ENCODE data around the gene GABBR2. TPM values are rescaled to one million over a fixed set of nuclear protein-coding genes. Genes with fewer than 3 reads are reported as not detected.

GABBR2 gene
- total and polyA plus RNA-seq, 9 of the 15 experiments (the other 6 are each of a cell fraction or from before 2014, with no cell fraction given): 0.15 to 1.9 (median 0.32) TPM

DNA sequence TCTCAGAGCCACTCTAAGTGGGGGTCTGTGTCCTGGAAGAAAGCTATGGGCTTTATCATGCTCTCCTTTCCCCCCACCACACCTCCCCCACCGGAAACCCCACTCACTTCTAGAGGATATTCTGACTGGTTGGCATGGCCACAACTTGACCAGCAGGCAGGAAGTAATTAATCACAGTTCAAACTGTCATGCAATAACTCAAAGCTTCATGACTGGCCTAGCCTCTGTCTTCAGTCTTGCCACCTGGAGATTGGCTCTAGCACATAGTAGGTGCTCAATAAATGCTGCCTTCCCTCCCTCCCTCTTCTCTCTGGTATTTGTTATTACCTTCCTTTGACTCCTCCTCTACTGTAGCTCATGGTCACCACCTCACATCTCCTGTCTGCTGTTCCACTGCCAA lies 124.7 kb downstream of the GABBR2 start (continued):
- TF ChIP-seq ETV1 (tag; conservative IDR thresholded peaks at IDR 0.05; ENCODE audit: low read depth): peak; percentile 78
- no peak for TF ChIP-seq PTBP1 (IDR thresholded peaks at IDR 0.05; ENCODE audit: low read depth, low read length)
- TF ChIP-seq, protein P1, sequence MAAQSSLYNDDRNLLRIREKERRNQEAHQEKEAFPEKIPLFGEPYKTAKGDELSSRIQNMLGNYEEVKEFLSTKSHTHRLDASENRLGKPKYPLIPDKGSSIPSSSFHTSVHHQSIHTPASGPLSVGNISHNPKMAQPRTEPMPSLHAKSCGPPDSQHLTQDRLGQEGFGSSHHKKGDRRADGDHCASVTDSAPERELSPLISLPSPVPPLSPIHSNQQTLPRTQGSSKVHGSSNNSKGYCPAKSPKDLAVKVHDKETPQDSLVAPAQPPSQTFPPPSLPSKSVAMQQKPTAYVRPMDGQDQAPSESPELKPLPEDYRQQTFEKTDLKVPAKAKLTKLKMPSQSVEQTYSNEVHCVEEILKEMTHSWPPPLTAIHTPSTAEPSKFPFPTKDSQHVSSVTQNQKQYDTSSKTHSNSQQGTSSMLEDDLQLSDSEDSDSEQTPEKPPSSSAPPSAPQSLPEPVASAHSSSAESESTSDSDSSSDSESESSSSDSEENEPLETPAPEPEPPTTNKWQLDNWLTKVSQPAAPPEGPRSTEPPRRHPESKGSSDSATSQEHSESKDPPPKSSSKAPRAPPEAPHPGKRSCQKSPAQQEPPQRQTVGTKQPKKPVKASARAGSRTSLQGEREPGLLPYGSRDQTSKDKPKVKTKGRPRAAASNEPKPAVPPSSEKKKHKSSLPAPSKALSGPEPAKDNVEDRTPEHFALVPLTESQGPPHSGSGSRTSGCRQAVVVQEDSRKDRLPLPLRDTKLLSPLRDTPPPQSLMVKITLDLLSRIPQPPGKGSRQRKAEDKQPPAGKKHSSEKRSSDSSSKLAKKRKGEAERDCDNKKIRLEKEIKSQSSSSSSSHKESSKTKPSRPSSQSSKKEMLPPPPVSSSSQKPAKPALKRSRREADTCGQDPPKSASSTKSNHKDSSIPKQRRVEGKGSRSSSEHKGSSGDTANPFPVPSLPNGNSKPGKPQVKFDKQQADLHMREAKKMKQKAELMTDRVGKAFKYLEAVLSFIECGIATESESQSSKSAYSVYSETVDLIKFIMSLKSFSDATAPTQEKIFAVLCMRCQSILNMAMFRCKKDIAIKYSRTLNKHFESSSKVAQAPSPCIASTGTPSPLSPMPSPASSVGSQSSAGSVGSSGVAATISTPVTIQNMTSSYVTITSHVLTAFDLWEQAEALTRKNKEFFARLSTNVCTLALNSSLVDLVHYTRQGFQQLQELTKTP (IDR thresholded peaks at IDR 0.05; ENCODE audit: low read depth in 1 of 2, partially characterized antibody in 2 of 2): no peak
- TF ChIP-seq, protein P2, sequence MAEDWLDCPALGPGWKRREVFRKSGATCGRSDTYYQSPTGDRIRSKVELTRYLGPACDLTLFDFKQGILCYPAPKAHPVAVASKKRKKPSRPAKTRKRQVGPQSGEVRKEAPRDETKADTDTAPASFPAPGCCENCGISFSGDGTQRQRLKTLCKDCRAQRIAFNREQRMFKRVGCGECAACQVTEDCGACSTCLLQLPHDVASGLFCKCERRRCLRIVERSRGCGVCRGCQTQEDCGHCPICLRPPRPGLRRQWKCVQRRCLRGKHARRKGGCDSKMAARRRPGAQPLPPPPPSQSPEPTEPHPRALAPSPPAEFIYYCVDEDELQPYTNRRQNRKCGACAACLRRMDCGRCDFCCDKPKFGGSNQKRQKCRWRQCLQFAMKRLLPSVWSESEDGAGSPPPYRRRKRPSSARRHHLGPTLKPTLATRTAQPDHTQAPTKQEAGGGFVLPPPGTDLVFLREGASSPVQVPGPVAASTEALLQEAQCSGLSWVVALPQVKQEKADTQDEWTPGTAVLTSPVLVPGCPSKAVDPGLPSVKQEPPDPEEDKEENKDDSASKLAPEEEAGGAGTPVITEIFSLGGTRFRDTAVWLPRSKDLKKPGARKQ (CRISPR knock-in tag; IDR thresholded peaks at IDR 0.05): no peak
- TF ChIP-seq ZNF696 (CRISPR knock-in tag; conservative IDR thresholded peaks at IDR 0.05): no peak
- TF ChIP-seq NCOA6 (IDR thresholded peaks at IDR 0.05): no peak
- TF ChIP-seq TBL1XR1 (IDR thresholded peaks at IDR 0.05; ENCODE audit: low read length in 2 of 2): no peak
- TF ChIP-seq MEIS2 (IDR thresholded peaks at IDR 0.05; ENCODE audit: partially characterized antibody): peak; percentile 96
- peak; percentile 57 for TF ChIP-seq CBFA2T3 (IDR thresholded peaks at IDR 0.05)
- TF ChIP-seq, protein P3, sequence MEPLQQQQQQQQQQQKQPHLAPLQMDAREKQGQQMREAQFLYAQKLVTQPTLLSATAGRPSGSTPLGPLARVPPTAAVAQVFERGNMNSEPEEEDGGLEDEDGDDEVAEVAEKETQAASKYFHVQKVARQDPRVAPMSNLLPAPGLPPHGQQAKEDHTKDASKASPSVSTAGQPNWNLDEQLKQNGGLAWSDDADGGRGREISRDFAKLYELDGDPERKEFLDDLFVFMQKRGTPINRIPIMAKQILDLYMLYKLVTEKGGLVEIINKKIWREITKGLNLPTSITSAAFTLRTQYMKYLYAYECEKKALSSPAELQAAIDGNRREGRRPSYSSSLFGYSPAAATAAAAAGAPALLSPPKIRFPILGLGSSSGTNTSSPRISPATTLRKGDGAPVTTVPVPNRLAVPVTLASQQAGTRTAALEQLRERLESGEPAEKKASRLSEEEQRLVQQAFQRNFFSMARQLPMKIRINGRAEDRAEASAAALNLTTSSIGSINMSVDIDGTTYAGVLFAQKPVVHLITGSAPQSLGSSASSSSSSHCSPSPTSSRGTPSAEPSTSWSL (CRISPR knock-in tag; IDR thresholded peaks at IDR 0.05; ENCODE audit: borderline replicate concordance): no peak
- TF ChIP-seq ETV5 (CRISPR knock-in tag; IDR thresholded peaks at IDR 0.05; ENCODE audit: low read depth): no peak
- no peak for TF ChIP-seq NFIX (CRISPR knock-in tag; IDR thresholded peaks at IDR 0.05; ENCODE audit: low read depth)
- TF ChIP-seq BRF1 (IDR thresholded peaks at IDR 0.05; ENCODE audit: borderline replicate concordance, extremely low read depth, insufficient read length): no peak
- TF ChIP-seq KLF10 (CRISPR knock-in tag; IDR thresholded peaks at IDR 0.05): no peak
- TF ChIP-seq DACH1 (IDR thresholded peaks at IDR 0.05; ENCODE audit: partially characterized antibody): no peak
- no peak for TF ChIP-seq ZNF695 (CRISPR knock-in tag; IDR thresholded peaks at IDR 0.05)
- TF ChIP-seq STAG1 (CRISPR knock-in tag; IDR thresholded peaks at IDR 0.05; ENCODE audit: borderline replicate concordance): no peak
- TF ChIP-seq HMG20A (CRISPR knock-in tag; conservative IDR thresholded peaks at IDR 0.05): no peak
- TF ChIP-seq ZNF431 (CRISPR knock-in tag; IDR thresholded peaks at IDR 0.05): no peak
- TF ChIP-seq NRF1 (conservative IDR thresholded peaks at IDR 0.05 in 1 of 2, IDR thresholded peaks at IDR 0.05 in 1 of 2): no peak
- no peak for TF ChIP-seq KAT2B (IDR thresholded peaks at IDR 0.05; ENCODE audit: low read depth, low read length)
- peak; percentile 57 for TF ChIP-seq GABPA (tag; conservative IDR thresholded peaks at IDR 0.05; ENCODE audit: low read depth)
- TF ChIP-seq, protein P4, sequence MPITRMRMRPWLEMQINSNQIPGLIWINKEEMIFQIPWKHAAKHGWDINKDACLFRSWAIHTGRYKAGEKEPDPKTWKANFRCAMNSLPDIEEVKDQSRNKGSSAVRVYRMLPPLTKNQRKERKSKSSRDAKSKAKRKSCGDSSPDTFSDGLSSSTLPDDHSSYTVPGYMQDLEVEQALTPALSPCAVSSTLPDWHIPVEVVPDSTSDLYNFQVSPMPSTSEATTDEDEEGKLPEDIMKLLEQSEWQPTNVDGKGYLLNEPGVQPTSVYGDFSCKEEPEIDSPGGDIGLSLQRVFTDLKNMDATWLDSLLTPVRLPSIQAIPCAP (CRISPR knock-in tag; IDR thresholded peaks at IDR 0.05; ENCODE audit: borderline replicate concordance): no peak

Measured in K562 (cell line).